Nephron progenitor cell (in vitro differentiated cells): ENCODE measurements around the gene CACNA1B.

Experiments used
- DNase-seq: peaks from one replicate; pipeline ENCODE4 v3.0.0; 2021
- H3K27ac Mint-ChIP-seq: 2 replicates; pipeline ENCODE4 v1.8.0; 2021; ENCODE audit warnings: mild to moderate bottlenecking, moderate library complexity, mixed read lengths
- H3K27me3 Mint-ChIP-seq: 2 replicates; pipeline ENCODE4 v1.8.0; 2021; ENCODE audit warnings: mild to moderate bottlenecking, low read depth, mixed read lengths; ENCODE audit not compliant: poor library complexity
- H3K36me3 Mint-ChIP-seq: 2 replicates; pipeline ENCODE4 v1.8.0; 2021; ENCODE audit warnings: low read depth, mixed read lengths
- H3K4me1 Mint-ChIP-seq: 2 replicates; pipeline ENCODE4 v1.8.0; 2021; ENCODE audit warnings: mixed read lengths
- H3K4me3 Mint-ChIP-seq: 2 replicates; pipeline ENCODE4 v1.8.0; 2021; ENCODE audit warnings: mild to moderate bottlenecking, moderate library complexity, mixed read lengths
- H3K9me3 Mint-ChIP-seq: 2 replicates; pipeline ENCODE4 v1.8.0; 2021; ENCODE audit warnings: mild to moderate bottlenecking, moderate library complexity, mixed read lengths
- CTCF ChIP-seq: fragments of 200-600 bp; sonication (generic); IDR thresholded peaks from 2 replicates; pipeline ENCODE4 v1.5.0; 2021; ENCODE audit warnings: antibody characterized with exemption

CACNA1B gene

DNA sequence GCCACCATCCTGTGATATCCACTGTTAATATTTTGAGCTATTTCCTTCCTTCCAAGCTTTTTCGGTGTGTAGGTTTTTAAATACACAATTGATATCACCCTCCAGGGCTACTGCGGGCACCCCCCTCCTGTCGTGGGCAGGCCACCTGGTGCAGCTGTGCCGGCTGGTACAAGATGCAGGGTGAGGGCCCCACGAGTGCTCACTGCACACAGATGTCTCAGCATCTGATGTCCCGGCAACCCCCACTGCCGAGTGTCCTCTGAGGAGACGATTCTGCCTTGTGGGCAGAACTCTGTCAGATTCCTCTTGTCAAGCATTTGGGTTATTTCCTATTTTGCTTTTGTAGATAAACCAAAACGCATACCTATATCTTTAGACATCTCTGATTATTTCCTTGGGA, 25.1 kb downstream of the CACNA1B start:
- no peak for TF ChIP-seq CTCF
- Mint-ChIP-seq H3K27me3 (peaks cover 3% of the 10 kb centered on the region), H3K27ac (no peak overlapping the region), H3K4me1 (no peaks in the 10 kb centered on the region), H3K9me3 (peaks cover 14% of the 10 kb centered on the region), H3K4me3 (no peak overlapping the region), H3K36me3 (no peaks in the 10 kb centered on the region)
- DNase-seq, result no peak

DNA sequence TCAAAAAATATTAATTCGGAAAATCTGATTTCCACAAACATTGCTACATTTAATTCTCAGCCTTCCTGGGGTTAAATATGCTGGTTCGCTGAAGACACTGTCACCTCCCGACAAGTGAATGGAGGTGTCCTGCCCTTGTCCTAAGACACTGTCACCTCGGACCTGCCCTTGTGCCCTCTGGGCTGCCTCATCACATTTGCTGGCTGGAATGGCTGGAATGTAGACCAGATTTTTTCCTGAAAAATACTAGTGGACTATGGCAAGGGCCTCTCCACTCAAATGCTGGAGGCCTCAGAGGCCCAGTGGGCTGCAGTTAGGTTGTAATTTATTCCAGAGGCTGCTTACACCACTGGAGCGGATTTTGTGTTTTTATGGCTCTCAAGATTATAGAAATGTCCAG, 28.2 kb downstream of the CACNA1B start:
- Mint-ChIP-seq H3K4me1 (no peaks in the 10 kb centered on the region), H3K9me3 (peaks cover 8% of the 10 kb centered on the region), H3K36me3 (no peaks in the 10 kb centered on the region), H3K4me3 (no peak overlapping the region), H3K27ac (no peak overlapping the region), H3K27me3 (peaks cover 3% of the 10 kb centered on the region)
- no peak for DNase-seq
- no peak for TF ChIP-seq CTCF

- H3K9me3 Mint-ChIP-seq, result no peaks in the 10 kb centered on the region
- no peak overlapping the region for H3K27ac Mint-ChIP-seq
- no peaks in the 10 kb centered on the region for H3K36me3 Mint-ChIP-seq
Measured at GRCh38 chr9:137907776-137908175, 30.2 kb downstream of the CACNA1B start.

DNA sequence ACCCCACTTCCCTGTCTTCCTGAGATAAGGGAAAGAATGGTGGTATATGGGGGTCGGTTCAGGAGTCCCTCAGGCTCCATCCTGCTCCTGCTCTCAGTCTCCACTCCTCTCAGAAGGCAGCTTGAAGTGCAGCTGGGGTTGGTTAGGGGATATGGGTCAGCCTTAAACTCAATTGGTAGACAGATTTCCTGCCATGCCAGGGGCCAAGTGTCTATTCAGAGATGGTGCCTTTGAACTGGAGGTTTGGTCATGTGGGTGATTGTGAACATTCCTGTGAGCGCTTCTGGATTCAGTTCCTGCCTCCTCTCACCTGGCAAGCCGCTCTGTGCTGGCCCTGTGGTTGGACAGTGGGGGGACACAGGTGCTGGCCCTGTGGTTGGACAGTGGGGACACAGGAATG, 35.1 kb downstream of the CACNA1B start:
- peaks cover 9% of the 10 kb centered on the region for H3K4me1 Mint-ChIP-seq
- no peaks in the 10 kb centered on the region for H3K36me3 Mint-ChIP-seq
- H3K9me3 Mint-ChIP-seq, result no peaks in the 10 kb centered on the region
- H3K27ac Mint-ChIP-seq, result no peak overlapping the region
- DNase-seq, result no peak
- no peak for TF ChIP-seq CTCF
- no peaks in the 10 kb centered on the region for H3K27me3 Mint-ChIP-seq
- H3K4me3 Mint-ChIP-seq, result no peak overlapping the region

More at GRCh38 chr9:137907776-137908175, 30.2 kb downstream of the CACNA1B start:
- no peak for DNase-seq
- TF ChIP-seq CTCF, result no peak
- H3K4me1 Mint-ChIP-seq, result no peaks in the 10 kb centered on the region
- no peak overlapping the region for H3K4me3 Mint-ChIP-seq
- no peaks in the 10 kb centered on the region for H3K27me3 Mint-ChIP-seq

- H3K27ac Mint-ChIP-seq, result no peak overlapping the region
- H3K36me3 Mint-ChIP-seq, result no peaks in the 10 kb centered on the region
- no peaks in the 10 kb centered on the region for H3K9me3 Mint-ChIP-seq
- DNase-seq, result no peak
- no peak for TF ChIP-seq CTCF
- H3K4me3 Mint-ChIP-seq, result no peak overlapping the region
- peaks cover 12% of the 10 kb centered on the region for H3K4me1 Mint-ChIP-seq
- no peaks in the 10 kb centered on the region for H3K27me3 Mint-ChIP-seq
Measured at GRCh38 chr9:137913132-137913531, 35.5 kb downstream of the CACNA1B start.
